OCI-LY3 (cell line): ENCODE results near the gene LDLRAD1.

ENCODE experiments used
- H2AFZ ChIP-seq: fragments of 200-600, 300-600 bp; shearing (Covaris generic); 2 replicates; pipeline ENCODE4 v1.6.0; 2014; ENCODE audit warnings: antibody characterized with exemption, low read depth, low read length
- H3K27ac ChIP-seq: fragments of 200-600, 300-600 bp; sonication (generic); 2 replicates; pipeline ENCODE4 v1.5.1; 2014; ENCODE audit warnings: mild to moderate bottlenecking, low read length, moderate library complexity, mixed read lengths
- H3K27me3 ChIP-seq: fragments of 200-600, 300-600 bp; sonication (generic); 2 replicates; pipeline ENCODE4 v1.6.1; 2014; ENCODE audit warnings: low read depth, low read length, mixed read lengths
- H3K36me3 ChIP-seq: fragments of 200-600, 300-600 bp; sonication (generic); replicated peaks from 2 replicates; pipeline ENCODE3; 2014; ENCODE audit warnings: low read depth, low read length, mixed read lengths
- H3K4me1 ChIP-seq: fragments of 300-600, 200-600 bp; sonication (generic); 2 replicates; pipeline ENCODE4 v1.6.1; 2014; ENCODE audit warnings: low read length, mixed read lengths
- H3K4me2 ChIP-seq: fragments of 200-600, 300-600 bp; sonication (generic); 2 replicates; pipeline ENCODE4 v1.6.1; 2014; ENCODE audit warnings: low read length, mixed read lengths
- H3K4me3 ChIP-seq: fragments of 300-600, 200-600 bp; sonication (generic); 2 replicates; pipeline ENCODE4 v1.5.1; 2014; ENCODE audit warnings: antibody characterized with exemption, mild to moderate bottlenecking, low read length, moderate library complexity
- H3K79me2 ChIP-seq: fragments of 300-600, 200-600 bp; shearing (Covaris generic); 2 replicates; pipeline ENCODE4 v1.6.1; 2014; ENCODE audit warnings: mild to moderate bottlenecking, low read length, mixed read lengths
- H3K9ac ChIP-seq: fragments of 300-600, 200-600 bp; shearing (Covaris generic); 2 replicates; pipeline ENCODE4 v1.6.0; 2014; ENCODE audit warnings: mild to moderate bottlenecking, low read length, moderate library complexity
- H3K9me3 ChIP-seq: fragments of 200-600, 300-600 bp; shearing (Covaris generic); 2 replicates; pipeline ENCODE4 v1.6.1; 2014; ENCODE audit warnings: low read length, mixed read lengths; ENCODE audit not compliant: insufficient read depth
- H4K20me1 ChIP-seq: fragments of 200-600, 300-600 bp; sonication (generic); 2 replicates; pipeline ENCODE4 v1.6.1; 2016; ENCODE audit warnings: low read length, mixed read lengths; ENCODE audit not compliant: insufficient read depth
- EZH2phosphoT487 ChIP-seq: fragments of 200-600 bp; shearing (Covaris generic); IDR thresholded peaks from 2 replicates; pipeline ENCODE4 v1.6.1; 2018; ENCODE audit warnings: antibody characterized with exemption, mixed run types, low read depth
- TF ChIP-seq, protein P1 (sequence below): fragments of 200-600, 300-600 bp; sonication (generic); IDR thresholded peaks from 2 replicates; pipeline ENCODE4 v1.5.1; 2014; ENCODE audit warnings: antibody characterized with exemption, low read length, low read depth

Gene LDLRAD1, protein sequence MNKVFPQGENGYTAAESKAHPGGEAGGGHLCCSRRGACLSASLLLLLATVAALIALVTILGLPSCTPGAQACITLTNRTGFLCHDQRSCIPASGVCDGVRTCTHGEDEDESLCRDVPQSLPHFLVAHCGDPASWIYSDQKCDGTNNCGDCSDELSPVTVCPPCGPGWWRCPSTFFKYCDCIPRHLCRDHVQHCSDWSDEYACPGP

DNA sequence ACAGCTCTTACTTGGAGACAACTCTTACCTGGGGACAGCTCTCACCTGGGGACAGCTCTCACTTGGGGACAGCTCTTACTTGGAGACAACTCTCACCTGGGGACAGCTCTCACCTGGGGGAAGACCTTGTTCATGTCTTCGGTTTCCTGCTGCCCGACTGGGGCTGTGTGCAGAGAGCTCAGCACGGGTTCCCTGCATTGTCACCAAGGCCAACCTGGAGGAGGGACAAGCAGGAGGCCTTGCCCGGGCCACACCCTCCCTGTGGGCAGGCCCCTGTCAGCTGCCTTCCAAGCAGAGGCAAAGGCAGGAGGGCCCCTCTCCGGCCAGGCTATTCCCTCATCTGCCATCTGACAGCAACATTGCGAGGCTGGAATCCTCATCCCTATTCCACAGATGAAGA is at the start of gene LDLRAD1:
Gene LDLRAD1, minus strand, starts transcription at position 208 of the 400 bp plus-strand sequence. Its CDS starts 74 bp downstream, at position 134.
- Histone ChIP-seq H3K9ac (no peak within 1 kb of the TSS), H2AFZ (no peak within 1 kb of the TSS), H3K9me3 (no peaks in the 10 kb centered on the region), H3K27ac (no peak within 1 kb of the TSS), H3K79me2 (no peaks in the 10 kb centered on the region), H3K4me2 (no peak within 1 kb of the TSS), H3K4me1 (no peaks in the 10 kb centered on the region), H4K20me1 (no peaks in the 10 kb centered on the region), H3K36me3 (no peaks in the 10 kb centered on the region), H3K4me3 (no peak within 1 kb of the TSS), H3K27me3 (no peaks in the 10 kb centered on the region)
- TF ChIP-seq, protein P1, sequence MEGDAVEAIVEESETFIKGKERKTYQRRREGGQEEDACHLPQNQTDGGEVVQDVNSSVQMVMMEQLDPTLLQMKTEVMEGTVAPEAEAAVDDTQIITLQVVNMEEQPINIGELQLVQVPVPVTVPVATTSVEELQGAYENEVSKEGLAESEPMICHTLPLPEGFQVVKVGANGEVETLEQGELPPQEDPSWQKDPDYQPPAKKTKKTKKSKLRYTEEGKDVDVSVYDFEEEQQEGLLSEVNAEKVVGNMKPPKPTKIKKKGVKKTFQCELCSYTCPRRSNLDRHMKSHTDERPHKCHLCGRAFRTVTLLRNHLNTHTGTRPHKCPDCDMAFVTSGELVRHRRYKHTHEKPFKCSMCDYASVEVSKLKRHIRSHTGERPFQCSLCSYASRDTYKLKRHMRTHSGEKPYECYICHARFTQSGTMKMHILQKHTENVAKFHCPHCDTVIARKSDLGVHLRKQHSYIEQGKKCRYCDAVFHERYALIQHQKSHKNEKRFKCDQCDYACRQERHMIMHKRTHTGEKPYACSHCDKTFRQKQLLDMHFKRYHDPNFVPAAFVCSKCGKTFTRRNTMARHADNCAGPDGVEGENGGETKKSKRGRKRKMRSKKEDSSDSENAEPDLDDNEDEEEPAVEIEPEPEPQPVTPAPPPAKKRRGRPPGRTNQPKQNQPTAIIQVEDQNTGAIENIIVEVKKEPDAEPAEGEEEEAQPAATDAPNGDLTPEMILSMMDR: no peak
- no peak for TF ChIP-seq EZH2phosphoT487

DNA sequence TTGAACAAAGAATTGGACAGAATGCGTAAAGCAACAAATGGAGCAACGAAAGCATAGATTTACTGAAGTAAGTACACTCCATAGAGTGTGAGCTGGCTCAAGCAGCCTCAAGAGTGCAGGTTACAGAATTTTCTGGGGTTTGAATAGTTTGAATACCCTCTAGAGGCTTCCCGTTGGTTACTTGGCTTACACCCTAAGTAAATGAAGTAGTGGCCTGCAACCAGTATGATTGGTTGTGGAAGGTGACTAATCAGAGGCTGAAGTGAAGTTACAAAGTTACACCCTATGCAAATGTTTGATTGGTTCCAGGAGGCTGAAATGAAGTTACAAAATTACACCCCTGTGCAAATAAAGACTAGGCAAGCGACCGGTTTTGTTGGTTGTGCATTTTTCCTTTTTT is 46.3 kb upstream of the LDLRAD1 start:
- Histone ChIP-seq H3K27ac (no peak overlapping the region), H2AFZ (no peak overlapping the region), H3K4me3 (no peak overlapping the region), H3K36me3 (no peaks in the 10 kb centered on the region), H3K4me1 (no peaks in the 10 kb centered on the region), H3K79me2 (no peaks in the 10 kb centered on the region), H3K4me2 (no peak overlapping the region), H3K9me3 (no peaks in the 10 kb centered on the region), H3K9ac (no peak overlapping the region), H4K20me1 (no peaks in the 10 kb centered on the region), H3K27me3 (no peaks in the 10 kb centered on the region)
- TF ChIP-seq EZH2phosphoT487: no peak
- TF ChIP-seq, protein P1: no peak

DNA sequence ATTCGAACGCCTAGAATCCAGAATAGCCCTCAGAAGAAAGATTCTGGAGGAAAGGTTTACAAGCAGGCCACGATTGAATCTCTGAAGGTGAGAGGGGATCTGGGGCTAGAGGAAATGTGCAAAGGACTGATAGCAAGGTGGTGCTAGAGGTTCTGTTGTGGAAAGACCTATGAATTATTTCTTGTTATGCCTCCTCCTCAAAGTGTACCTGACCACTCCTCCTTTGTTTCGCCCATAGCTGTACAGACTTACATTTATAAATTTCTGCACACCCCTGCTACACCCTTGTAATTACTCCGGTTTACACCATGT is 36.4 kb upstream of the LDLRAD1 start:
- Histone ChIP-seq H3K4me3 (peak overlapping the region; percentile 97), H3K79me2 (peaks cover 27% of the 10 kb centered on the region)

DNA sequence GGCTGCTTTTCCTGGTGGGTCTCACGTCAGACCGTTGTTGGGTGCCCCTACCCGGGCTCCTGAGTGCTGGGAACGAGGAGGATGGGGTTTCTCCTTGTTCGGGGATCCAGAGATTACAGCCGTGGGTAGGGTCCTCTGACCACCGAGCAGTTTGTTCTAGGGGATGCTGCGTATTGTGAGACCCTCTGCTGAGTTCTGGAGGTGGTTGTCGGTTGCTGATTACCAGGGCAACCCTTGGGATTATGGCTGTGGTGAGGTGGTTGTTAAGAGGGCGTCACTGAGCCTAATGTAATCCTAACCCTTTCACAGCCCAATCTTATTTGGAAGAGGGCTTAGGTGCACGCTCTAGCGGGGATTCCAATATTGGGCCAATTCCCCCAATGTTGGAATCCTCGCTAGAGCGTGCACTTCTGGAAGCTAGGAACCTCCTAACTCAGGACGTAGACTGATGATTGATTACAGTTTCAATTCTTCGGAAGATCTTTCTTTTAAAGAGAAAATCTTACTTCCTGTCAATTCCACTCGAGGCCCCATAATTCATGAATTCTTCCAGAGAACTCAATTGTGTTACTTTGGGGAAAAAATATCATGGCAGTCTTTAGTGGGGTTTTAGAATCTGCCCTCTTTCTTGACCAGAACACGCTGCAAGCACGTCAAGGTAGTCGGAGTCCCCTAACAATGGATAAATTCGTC is 35.9 kb upstream of the LDLRAD1 start:
- H3K36me3 ChIP-seq: no peaks in the 10 kb centered on the region
- H3K9me3 ChIP-seq: no peaks in the 10 kb centered on the region
- TF ChIP-seq, protein P1: no peak
- TF ChIP-seq EZH2phosphoT487: no peak
- H3K4me2 ChIP-seq: peak overlapping the region; percentile 99
- H3K79me2 ChIP-seq: peaks cover 29% of the 10 kb centered on the region
- peak overlapping the region; percentile 79 for H2AFZ ChIP-seq
- H4K20me1 ChIP-seq: peaks cover 5% of the 10 kb centered on the region; the same call in 1 of the 2 replicates
- peak overlapping the region; percentile 97 for H3K4me3 ChIP-seq
- no peaks in the 10 kb centered on the region for H3K27me3 ChIP-seq
- peaks cover 11% of the 10 kb centered on the region for H3K4me1 ChIP-seq
- peak overlapping the region; percentile 91 for H3K9ac ChIP-seq
- peak overlapping the region; percentile 62 for H3K27ac ChIP-seq

More for the DNA sequence above, 36.4 kb upstream of the LDLRAD1 start:
- Histone ChIP-seq H3K9ac (peak overlapping the region; percentile 91), H3K36me3 (no peaks in the 10 kb centered on the region), H3K4me1 (peaks cover 11% of the 10 kb centered on the region), H2AFZ (no peak overlapping the region), H4K20me1 (0 out of 2 replicates have a peak, but pooled peaks cover 3% of the 10 kb centered on the region), H3K27me3 (no peaks in the 10 kb centered on the region), H3K9me3 (no peaks in the 10 kb centered on the region), H3K4me2 (peak overlapping the region; percentile 99), H3K27ac (no peak overlapping the region)
- TF ChIP-seq, protein P1: no peak
- no peak for TF ChIP-seq EZH2phosphoT487
